Endothelial cell of umbilical vein (primary cell): ENCODE data around the gene STMN1. TPM values are rescaled to one million over a fixed set of nuclear protein-coding genes. Genes with fewer than 3 reads are reported as not detected.
A peak's percentile ranks its signal among the peaks of the same experiment; 100 is the strongest.

Experiments
- BruUV-seq: library from RNA; stranded (reverse); fragments of 400-500 nt; replicated peaks from 2 replicates; lab custom pipeline; 2021; lab: Mats Ljungman, UMichigan
- CTCF ChIA-PET: fragments of 300-600, 350-600 bp; sonication (Branson Sonifier 250); formaldehyde crosslinking; loops from one replicate; lab custom pipeline; 2021; ENCODE audit warnings: antibody characterized with exemption, inconsistent platforms; lab: Charles Lee
- POLR2A ChIA-PET: fragments of 300-600, 350-600 bp; sonication (Branson Sonifier 250); formaldehyde crosslinking; loops from one replicate; lab custom pipeline; 2021; ENCODE audit warnings: antibody characterized with exemption, inconsistent platforms; lab: Charles Lee
- DNase-seq: peaks from one replicate; pipeline ENCODE4 v3.0.0-alpha.2; 2011; ENCODE audit warnings: low read depth, low spot score
- FAIRE-seq: peaks from 2 replicates; lab custom pipeline; 2011; peaks lifted over from hg19 to GRCh38; lab: Jason Lieb, UNC
- H2AFZ ChIP-seq: 2 replicates; pipeline ENCODE4 v1.6.0; 2012; ENCODE audit warnings: low read depth, low read length, control low read depth, inconsistent platforms
- H3K27ac ChIP-seq: 2 replicates; pipeline ENCODE4 v1.5.1; 2011; ENCODE audit warnings: low read depth, mild to moderate bottlenecking, control low read depth, low read length, moderate library complexity; ENCODE audit not compliant: insufficient read depth
- H3K27me3 ChIP-seq, 2 experiments: 2 replicates each; pipeline versions ENCODE4 v1.6.0 to v1.6.1; 2011; ENCODE audit warnings: low read length in 2 of 2, mixed read lengths in 1 of 2; ENCODE audit not compliant: control insufficient read depth in 2 of 2, insufficient read depth in 2 of 2
- H3K36me3 ChIP-seq, 2 experiments: 2 replicates in 1 of 2; 3 replicates in 1 of 2; pipeline ENCODE4 v1.5.1; 2011; ENCODE audit warnings: low read length in 2 of 2, mild to moderate bottlenecking in 1 of 2, moderate library complexity in 1 of 2; ENCODE audit not compliant: control insufficient read depth in 2 of 2, insufficient read depth in 2 of 2; ENCODE audit errors: extremely low read depth in 1 of 2
- H3K4me1 ChIP-seq: 3 replicates; pipeline ENCODE4 v1.5.1; 2011; ENCODE audit warnings: mild to moderate bottlenecking, low read length; ENCODE audit not compliant: control insufficient read depth, insufficient read depth; ENCODE audit errors: extremely low read depth
- H3K4me2 ChIP-seq: 2 replicates; pipeline ENCODE4 v1.6.1; 2011; ENCODE audit warnings: low read length, control low read depth, mixed read lengths; ENCODE audit not compliant: insufficient read depth
- H3K4me3 ChIP-seq, 3 experiments: fragments of 200-600 bp in 1 of 3; sonication (generic), shearing (Covaris generic) in 1 of 3; replicated peaks in 1 of 3; 2 replicates each; pipeline ENCODE4 v1.5.1; 2011 to 2016; ENCODE audit warnings: control low read depth in 3 of 3, low read length in 3 of 3, mild to moderate bottlenecking in 2 of 3, inconsistent platforms in 1 of 3, low read depth in 1 of 3, moderate library complexity in 1 of 3; ENCODE audit not compliant: insufficient read depth in 1 of 3
- H3K79me2 ChIP-seq: 2 replicates; pipeline ENCODE4 v1.6.0; 2012; ENCODE audit warnings: low read length, inconsistent platforms; ENCODE audit not compliant: control insufficient read depth, insufficient read depth
- H3K9ac ChIP-seq: replicated peaks from 2 replicates; pipeline ENCODE3; 2011; ENCODE audit warnings: low read length, control low read depth; ENCODE audit not compliant: insufficient read depth; ENCODE audit errors: extremely low read depth
- H3K9me1 ChIP-seq: replicated peaks from 3 replicates; pipeline ENCODE4 v1.6.0; 2011; ENCODE audit warnings: mild to moderate bottlenecking, low read length; ENCODE audit not compliant: control insufficient read depth, insufficient read depth; ENCODE audit errors: extremely low read depth
- H3K9me3 ChIP-seq: replicated peaks from 2 replicates; pipeline ENCODE4 v1.5.1; 2012; ENCODE audit warnings: low read length, inconsistent platforms; ENCODE audit not compliant: control insufficient read depth, insufficient read depth
- H4K20me1 ChIP-seq: replicated peaks from 2 replicates; pipeline ENCODE3; 2011; ENCODE audit warnings: mild to moderate bottlenecking, low read length; ENCODE audit not compliant: control insufficient read depth, insufficient read depth; ENCODE audit errors: extremely low read depth
- EZH2 ChIP-seq: IDR thresholded peaks from 2 replicates; pipeline ENCODE4 v1.6.1; 2012; ENCODE audit warnings: borderline replicate concordance, low read depth, mild to moderate bottlenecking, moderate library complexity, low read length, inconsistent platforms; ENCODE audit not compliant: severe bottlenecking
- FOS ChIP-seq: IDR thresholded peaks from 2 replicates; pipeline ENCODE4 v1.6.1; 2011; ENCODE audit warnings: mild to moderate bottlenecking, low read length, moderate library complexity, borderline replicate concordance; ENCODE audit not compliant: insufficient read depth
- GATA2 ChIP-seq: IDR thresholded peaks from 2 replicates; pipeline ENCODE4 v1.7.0; 2011; ENCODE audit warnings: low read depth, mild to moderate bottlenecking, moderate library complexity, mixed read lengths, low read length; ENCODE audit not compliant: insufficient read length, insufficient read depth
- JUN ChIP-seq: IDR thresholded peaks from 2 replicates; pipeline ENCODE4 v1.6.1; 2011; ENCODE audit warnings: borderline replicate concordance, low read depth; ENCODE audit not compliant: insufficient read length, insufficient read depth
- MYC ChIP-seq: IDR thresholded peaks from one replicate; pipeline ENCODE4 v1.6.1; 2011; ENCODE audit warnings: mild to moderate bottlenecking, low read depth, low read length
- POLR2A ChIP-seq: IDR thresholded peaks from 2 replicates; pipeline ENCODE4 v1.6.1; 2012; ENCODE audit warnings: low read depth, mild to moderate bottlenecking, control low read depth, low read length
- POLR2AphosphoS5 ChIP-seq: IDR thresholded peaks from 2 replicates; pipeline ENCODE4 v1.6.1; 2012; ENCODE audit warnings: low read depth, mild to moderate bottlenecking, control low read depth, low read length, moderate library complexity; ENCODE audit not compliant: insufficient read depth
- dilution Hi-C: fragments of 300-500 bp; cut with MboI; formaldehyde crosslinking; loops from one replicate; pipeline ENCODE4 v1.15.0; 2019; ENCODE audit warnings: low sequenced_read_pairs; ENCODE audit not compliant: extremely low pct_ligation_motif_present
- intact Hi-C: fragments of 100-400 bp; cut with micrococcal nuclease; formaldehyde crosslinking; loops from one replicate; pipeline ENCODE4 v1.10.0; 2022
- polyA plus RNA-seq, 4 experiments: library from polyadenylated mRNA; depleted of rRNA in 3 of 4; stranded (reverse) in 3 of 4; unstranded in 1 of 4; fragments of >200 nt; gene quantifications; 2 replicates each; pipeline versions ENCODE4 v1.2.1 to v1.2.3, GENCODE V29; 2011 to 2012; ENCODE audit warnings: missing spikeins in 1 of 4
- total RNA-seq: library from RNA; stranded (reverse); gene quantifications from 2 replicates; pipeline ENCODE4 v1.2.3, GENCODE V29; 2021
- TF ChIP-seq, protein P1 (sequence below): IDR thresholded peaks from 2 replicates; pipeline ENCODE4 v1.6.1; 2011; ENCODE audit not compliant: insufficient read depth, insufficient read length
- TF ChIP-seq, protein P2 (sequence below), 2 donors: IDR thresholded peaks; 1 replicate in 1 of 2; 2 replicates in 1 of 2; pipeline ENCODE4 v1.5.1; 2011; ENCODE audit warnings: low read length in 2 of 2, mild to moderate bottlenecking in 2 of 2, moderate library complexity in 2 of 2, control low read depth in 1 of 2, inconsistent platforms in 1 of 2, low read depth in 1 of 2; ENCODE audit not compliant: insufficient read depth in 1 of 2; ENCODE audit errors: extremely low read depth in 1 of 2

STMN1 gene
- total and polyA plus RNA-seq, 2 donors (not counting 3 experiments of a cell fraction or from before 2014, with no cell fraction given) = 102 to 503 TPM

DNA sequence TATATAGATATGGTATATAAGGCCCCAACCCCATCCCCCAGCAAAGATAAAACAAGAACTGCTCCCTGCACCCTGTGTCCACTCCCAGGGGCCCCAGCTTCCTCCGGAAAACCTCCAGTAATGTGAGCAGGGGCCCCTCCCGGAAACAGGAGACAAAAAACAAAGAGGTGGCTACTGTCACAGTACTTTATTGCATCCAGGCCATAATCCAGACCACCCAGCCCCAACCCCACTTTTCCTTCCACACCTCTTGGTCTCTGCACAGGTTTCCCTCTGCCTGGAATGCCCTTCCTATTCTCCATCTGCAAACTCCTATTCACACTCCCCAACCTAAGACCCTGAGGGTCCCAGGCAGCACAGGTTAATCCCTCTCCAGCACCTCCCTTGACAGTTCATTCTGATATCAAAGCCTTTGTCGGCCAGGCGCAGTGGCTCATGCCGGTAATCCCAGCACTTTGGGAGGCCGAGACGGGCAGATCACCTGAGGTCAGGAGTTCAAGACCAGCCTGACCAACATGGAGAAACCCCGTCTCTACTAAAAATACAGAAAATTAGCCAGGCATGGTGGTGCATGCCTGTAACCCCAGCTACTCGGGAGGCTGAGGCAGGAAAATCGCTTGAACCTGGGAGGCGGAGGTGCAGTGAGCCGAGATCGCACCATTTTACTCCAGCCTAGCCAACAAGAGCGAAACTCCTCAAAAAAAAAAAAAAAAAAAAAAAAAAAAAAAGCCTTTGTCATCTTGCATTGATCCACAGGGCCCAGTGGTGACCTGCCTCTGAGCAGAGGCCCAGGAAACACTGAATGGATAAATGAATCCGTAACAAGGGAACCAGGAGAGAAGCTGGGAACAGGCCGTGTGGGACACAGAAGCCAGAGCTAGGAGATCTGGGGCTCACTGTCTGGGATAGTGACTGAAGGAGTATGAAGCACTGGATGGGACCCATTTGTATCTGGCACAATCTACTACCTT is 44.6 kb downstream of the STMN1 start:
- dilution Hi-C loops (no loop called here), intact Hi-C loops (no loop called here)
- Histone ChIP-seq H4K20me1 (no peaks in the 10 kb centered on the region), H3K27ac (no peak overlapping the region), H3K9me1 (no peaks in the 10 kb centered on the region), H3K9me3 (no peaks in the 10 kb centered on the region), H3K4me3 (peak overlapping the region in 1 of 3 experiments; percentile 13), H2AFZ (no peak overlapping the region), H3K4me1 (peaks cover 21% of the 10 kb centered on the region), H3K27me3 (no peaks in the 10 kb centered on the region), H3K36me3 (peaks cover 0 to 7% of the 10 kb centered on the region in 2 experiments), H3K9ac (no peak overlapping the region), H3K4me2 (peak overlapping the region; percentile 40), H3K79me2 (peaks cover 8% of the 10 kb centered on the region)
- CTCF ChIA-PET = interaction anchor here (0.9 to 1.1 kb wide), 3 partner anchors 13 to 35 kb away, joined by 3 to 4 read pairs (median 3); no protein-coding TSS in a partner anchor
- BruUV-seq = TSS peak; percentile 30
- no peak for TF ChIP-seq JUN
- TF ChIP-seq FOS = no peak
- TF ChIP-seq MYC = no peak
- TF ChIP-seq, protein P1, sequence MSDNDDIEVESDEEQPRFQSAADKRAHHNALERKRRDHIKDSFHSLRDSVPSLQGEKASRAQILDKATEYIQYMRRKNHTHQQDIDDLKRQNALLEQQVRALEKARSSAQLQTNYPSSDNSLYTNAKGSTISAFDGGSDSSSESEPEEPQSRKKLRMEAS = no peak
- no peak for TF ChIP-seq GATA2
- TF ChIP-seq POLR2AphosphoS5 = no peak
- no peak for TF ChIP-seq POLR2A
- TF ChIP-seq, protein P2, sequence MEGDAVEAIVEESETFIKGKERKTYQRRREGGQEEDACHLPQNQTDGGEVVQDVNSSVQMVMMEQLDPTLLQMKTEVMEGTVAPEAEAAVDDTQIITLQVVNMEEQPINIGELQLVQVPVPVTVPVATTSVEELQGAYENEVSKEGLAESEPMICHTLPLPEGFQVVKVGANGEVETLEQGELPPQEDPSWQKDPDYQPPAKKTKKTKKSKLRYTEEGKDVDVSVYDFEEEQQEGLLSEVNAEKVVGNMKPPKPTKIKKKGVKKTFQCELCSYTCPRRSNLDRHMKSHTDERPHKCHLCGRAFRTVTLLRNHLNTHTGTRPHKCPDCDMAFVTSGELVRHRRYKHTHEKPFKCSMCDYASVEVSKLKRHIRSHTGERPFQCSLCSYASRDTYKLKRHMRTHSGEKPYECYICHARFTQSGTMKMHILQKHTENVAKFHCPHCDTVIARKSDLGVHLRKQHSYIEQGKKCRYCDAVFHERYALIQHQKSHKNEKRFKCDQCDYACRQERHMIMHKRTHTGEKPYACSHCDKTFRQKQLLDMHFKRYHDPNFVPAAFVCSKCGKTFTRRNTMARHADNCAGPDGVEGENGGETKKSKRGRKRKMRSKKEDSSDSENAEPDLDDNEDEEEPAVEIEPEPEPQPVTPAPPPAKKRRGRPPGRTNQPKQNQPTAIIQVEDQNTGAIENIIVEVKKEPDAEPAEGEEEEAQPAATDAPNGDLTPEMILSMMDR (IDR thresholded peaks at IDR 0.05; ENCODE audit: extremely low read depth in 1 of 2, insufficient read depth in 1 of 2, low read depth in 1 of 2, low read length in 2 of 2) = no peak
- no peak for TF ChIP-seq EZH2
- FAIRE-seq (no peak), DNase-seq (peak; percentile 15)
- POLR2A ChIA-PET = interaction anchor here (0.7 kb wide), 1 partner anchor 14 kb away, joined by 3 read pairs; no protein-coding TSS in a partner anchor
